GM12872 (cell line): ENCODE results near the gene AKAIN1.

ENCODE experiments used
- CTCF ChIP-seq: IDR thresholded peaks from 3 replicates; pipeline ENCODE4 v1.5.1; 2011; ENCODE audit warnings: low read depth, mild to moderate bottlenecking, low read length, moderate library complexity; ENCODE audit not compliant: insufficient read depth

The AKAIN1 gene

GRCh38 chr18:5175378-5175777, 21.7 kb downstream of the AKAIN1 start:
- no peak for TF ChIP-seq CTCF

GRCh38 chr18:5173646-5174045, 23.4 kb downstream of the AKAIN1 start:
- TF ChIP-seq CTCF = no peak

- no peak for TF ChIP-seq CTCF
These were observed 23.8 kb downstream of the AKAIN1 start for GRCh38 chr18:5173236-5173635.

GRCh38 chr18:5167831-5168230, 29.2 kb downstream of the AKAIN1 start:
- no peak for TF ChIP-seq CTCF

GRCh38 chr18:5166606-5167280, 30.3 kb downstream of the AKAIN1 start:
- no peak for TF ChIP-seq CTCF

GRCh38 chr18:5164903-5165302, 32.2 kb downstream of the AKAIN1 start:
- TF ChIP-seq CTCF = no peak

- no peak for TF ChIP-seq CTCF
These were observed 34.9 kb downstream of the AKAIN1 start for GRCh38 chr18:5162111-5162510.
